HepG2 (cell line): ENCODE data around the gene SKIDA1. TPM values are rescaled to one million over a fixed set of nuclear protein-coding genes. Genes with fewer than 3 reads are reported as not detected.

ENCODE experiments used
- AGO2 ChIP-seq: fragments of 200-400 bp; formaldehyde crosslinking; optimal IDR thresholded peaks from 2 replicates; pipeline ENCODE3; 2017; ENCODE audit warnings: mild to moderate bottlenecking, low read depth, low read length, moderate library complexity
- AHR ChIP-seq: IDR thresholded peaks from 2 replicates; pipeline ENCODE4 v1.6.1; 2018; ENCODE audit warnings: missing genetic modification reagents, missing compliant biosample characterization
- DNMT3B ChIP-seq: conservative IDR thresholded peaks from 2 replicates; pipeline ENCODE4 v1.6.1; 2016; ENCODE audit warnings: missing biosample characterization, control low read depth
- FOXC1 ChIP-seq: sonication (generic); formaldehyde crosslinking; IDR thresholded peaks from 2 replicates; pipeline ENCODE4 v1.8.0; 2022; ENCODE audit warnings: mild to moderate bottlenecking, missing genetic modification reagents, borderline replicate concordance
- KLF11 ChIP-seq: IDR thresholded peaks from 2 replicates; pipeline ENCODE4 v1.6.1; 2016; ENCODE audit warnings: missing compliant biosample characterization
- PLSCR1 ChIP-seq: sonication (generic); formaldehyde crosslinking; IDR thresholded peaks from 2 replicates; pipeline ENCODE4 v1.5.0; 2020; ENCODE audit warnings: missing genetic modification reagents, mild to moderate bottlenecking, borderline replicate concordance
- RBM39 ChIP-seq: fragments of 200-400 bp; formaldehyde crosslinking; IDR thresholded peaks from one replicate; pipeline ENCODE4 v1.6.1; 2018; ENCODE audit warnings: antibody characterized with exemption, mild to moderate bottlenecking, low read depth, low read length; ENCODE audit not compliant: poor library complexity, severe bottlenecking
- RFX5 ChIP-seq: IDR thresholded peaks from 2 replicates; pipeline ENCODE4 v1.6.1; 2011; ENCODE audit warnings: low read depth, low read length, improper control_type of control experiment
- SP140L ChIP-seq: sonication (generic); formaldehyde crosslinking; IDR thresholded peaks from 2 replicates; pipeline ENCODE4 v1.4.0; 2020; ENCODE audit warnings: missing genetic modification reagents, borderline replicate concordance
- WIZ ChIP-seq: sonication (generic); formaldehyde crosslinking; IDR thresholded peaks from 2 replicates; pipeline ENCODE4 v1.5.1; 2020; ENCODE audit warnings: mild to moderate bottlenecking, missing genetic modification reagents
- YY1 ChIP-seq: IDR thresholded peaks from 2 replicates; pipeline ENCODE4 v1.6.1; 2011; ENCODE audit warnings: low read length, low read depth, moderate library complexity, mild to moderate bottlenecking; ENCODE audit not compliant: insufficient read depth, insufficient replicate concordance
- ZFY ChIP-seq: sonication (generic); formaldehyde crosslinking; IDR thresholded peaks from 2 replicates; pipeline ENCODE4 v1.4.0; 2020; ENCODE audit warnings: missing genetic modification reagents
- ZNF10 ChIP-seq: sonication (generic); formaldehyde crosslinking; IDR thresholded peaks from 2 replicates; pipeline ENCODE4 v1.4.0; 2020; ENCODE audit warnings: mild to moderate bottlenecking, low read depth, missing genetic modification reagents, borderline replicate concordance
- ZNF350 ChIP-seq: sonication (generic); formaldehyde crosslinking; IDR thresholded peaks from 2 replicates; pipeline ENCODE4 v1.4.0; 2020; ENCODE audit warnings: mild to moderate bottlenecking, low read depth, missing genetic modification reagents, borderline replicate concordance
- ZNF432 ChIP-seq: sonication (generic); formaldehyde crosslinking; IDR thresholded peaks from 2 replicates; pipeline ENCODE4 v1.5.0; 2020; ENCODE audit warnings: missing genetic modification reagents, mild to moderate bottlenecking, borderline replicate concordance
- ZNF564 ChIP-seq: sonication (generic); formaldehyde crosslinking; IDR thresholded peaks from 2 replicates; pipeline ENCODE4 v1.8.1; 2023; ENCODE audit warnings: mild to moderate bottlenecking, missing genetic modification reagents
- ZNF570 ChIP-seq: sonication (generic); formaldehyde crosslinking; IDR thresholded peaks from 2 replicates; pipeline ENCODE4 v1.4.0; 2020; ENCODE audit warnings: mild to moderate bottlenecking, missing genetic modification reagents, borderline replicate concordance
- ZNF713 ChIP-seq: sonication (generic); formaldehyde crosslinking; IDR thresholded peaks from 2 replicates; pipeline ENCODE4 v1.4.0; 2020; ENCODE audit warnings: mild to moderate bottlenecking, missing genetic modification reagents
- ZNF75D ChIP-seq: sonication (generic); formaldehyde crosslinking; IDR thresholded peaks from 2 replicates; pipeline ENCODE4 v1.8.1; 2023; ENCODE audit warnings: missing genetic modification reagents, mild to moderate bottlenecking, borderline replicate concordance
- ZNF773 ChIP-seq: sonication (generic); formaldehyde crosslinking; IDR thresholded peaks from 2 replicates; pipeline ENCODE4 v1.4.0; 2020; ENCODE audit warnings: missing genetic modification reagents, borderline replicate concordance
- ZSCAN9 ChIP-seq: IDR thresholded peaks from 2 replicates; pipeline ENCODE4 v1.6.1; 2016; ENCODE audit warnings: borderline replicate concordance
- polyA plus RNA-seq, 8 experiments: library from polyadenylated mRNA; depleted of rRNA in 3 of 8; stranded (reverse) in 7 of 8; unstranded in 1 of 8; fragments of >200 nt; fragmentation: Illumina TruSeq in 4 of 8; extraction: Trizol in 4 of 8; gene quantifications; 2 replicates each; pipeline versions ENCODE4 v1.2.1 to v1.2.3, GENCODE V29; 2011 to 2016; ENCODE audit warnings: low read depth in 4 of 8, missing spikeins in 1 of 8, mixed read lengths in 1 of 8; ENCODE audit not compliant: insufficient read depth in 1 of 8
- total RNA-seq, 5 experiments: library from RNA; depleted of rRNA; stranded (reverse); fragments of >200 nt; fragmentation: Illumina TruSeq; extraction: Trizol; gene quantifications; 2 replicates each; pipeline ENCODE4 v1.2.3, GENCODE V29; 2016; ENCODE audit warnings: low read depth in 1 of 5
- TF ChIP-seq, protein P1 (sequence below): IDR thresholded peaks from 2 replicates; pipeline ENCODE4 v1.6.1; 2016; ENCODE audit warnings: low read depth, borderline replicate concordance
- TF ChIP-seq, protein P2 (sequence below): sonication (generic); formaldehyde crosslinking; IDR thresholded peaks from 2 replicates; pipeline ENCODE4 v1.8.1; 2023; ENCODE audit warnings: missing genetic modification reagents, inconsistent platforms, borderline replicate concordance

SKIDA1 gene
- total and polyA plus RNA-seq, 2 of the 13 experiments (the other 11 are each of a cell fraction or from before 2014, with no cell fraction given), result 0.73 to 1.5 TPM

DNA sequence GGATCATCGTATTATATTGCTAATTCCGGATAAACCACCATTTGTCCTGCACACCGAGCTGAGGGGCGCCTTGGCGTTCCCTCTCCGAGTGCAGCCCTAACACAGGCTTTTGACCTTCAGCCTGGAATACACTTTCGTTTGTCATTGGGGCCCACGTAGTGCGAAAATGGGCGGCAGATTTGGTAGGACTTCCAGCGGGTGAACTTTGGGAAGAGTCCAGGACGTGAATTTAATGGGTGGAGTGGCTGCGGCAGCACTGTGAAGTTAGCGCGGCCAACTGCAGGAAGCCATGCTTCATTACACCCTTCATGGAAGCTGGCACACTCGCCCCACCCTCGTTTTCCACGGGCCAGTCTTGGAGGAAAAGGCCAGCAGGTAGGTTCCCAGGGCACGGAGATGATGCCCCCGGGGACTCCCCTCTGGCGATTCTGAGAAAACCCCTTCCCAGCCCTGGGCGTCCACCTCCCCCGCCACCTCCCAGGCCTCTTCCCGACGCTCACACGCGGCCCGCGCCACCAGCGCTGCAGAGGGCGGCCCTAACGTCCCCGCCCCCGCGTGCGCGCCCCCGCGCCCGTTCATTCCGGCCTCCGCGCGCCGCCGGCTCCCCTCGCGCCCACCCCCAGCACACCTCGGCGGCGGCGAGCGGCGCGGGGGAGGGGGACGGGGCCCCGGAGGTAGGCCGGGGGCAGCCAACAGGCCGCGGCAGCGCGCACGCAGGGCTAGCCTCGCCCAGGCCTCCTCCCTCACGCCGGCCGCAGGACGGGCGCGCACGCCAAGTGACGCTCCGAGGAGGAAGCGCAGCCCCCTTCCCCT lies 8.2 kb upstream of the SKIDA1 start, which contains the start of gene MLLT10 (continued):
- peak; percentile 9; the same call in 1 of the 2 replicates for TF ChIP-seq ZSCAN9
- TF ChIP-seq ZNF564, result peak; percentile 57
- TF ChIP-seq ZNF350 (CRISPR knock-in tag), result peak; percentile 75
- no peak; the same call in 1 of the 2 replicates for TF ChIP-seq AHR (CRISPR knock-in tag)
- no peak for TF ChIP-seq SP140L
- TF ChIP-seq ZNF10 (CRISPR knock-in tag), result no peak
- TF ChIP-seq, protein P1, sequence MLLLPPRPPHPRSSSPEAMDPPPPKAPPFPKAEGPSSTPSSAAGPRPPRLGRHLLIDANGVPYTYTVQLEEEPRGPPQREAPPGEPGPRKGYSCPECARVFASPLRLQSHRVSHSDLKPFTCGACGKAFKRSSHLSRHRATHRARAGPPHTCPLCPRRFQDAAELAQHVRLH (CRISPR knock-in tag), result peak; percentile 83
- TF ChIP-seq KLF11 (CRISPR knock-in tag), result no peak
- no peak for TF ChIP-seq ZNF432 (CRISPR knock-in tag)
- TF ChIP-seq PLSCR1 (CRISPR knock-in tag), result no peak
- TF ChIP-seq ZNF75D (CRISPR knock-in tag), result no peak
- TF ChIP-seq ZNF713 (CRISPR knock-in tag), result 0 out of 2 replicates have a peak, but pooled peaks have one; percentile 31
- peak; percentile 92 for TF ChIP-seq AGO2
- peak; percentile 89 for TF ChIP-seq FOXC1 (CRISPR knock-in tag)
- 0 out of 2 replicates have a peak, but pooled peaks have one; percentile 39 for TF ChIP-seq ZNF773 (CRISPR knock-in tag)
- peak; percentile 43; the same call in 1 of the 2 replicates for TF ChIP-seq WIZ (CRISPR knock-in tag)
- TF ChIP-seq, protein P2, sequence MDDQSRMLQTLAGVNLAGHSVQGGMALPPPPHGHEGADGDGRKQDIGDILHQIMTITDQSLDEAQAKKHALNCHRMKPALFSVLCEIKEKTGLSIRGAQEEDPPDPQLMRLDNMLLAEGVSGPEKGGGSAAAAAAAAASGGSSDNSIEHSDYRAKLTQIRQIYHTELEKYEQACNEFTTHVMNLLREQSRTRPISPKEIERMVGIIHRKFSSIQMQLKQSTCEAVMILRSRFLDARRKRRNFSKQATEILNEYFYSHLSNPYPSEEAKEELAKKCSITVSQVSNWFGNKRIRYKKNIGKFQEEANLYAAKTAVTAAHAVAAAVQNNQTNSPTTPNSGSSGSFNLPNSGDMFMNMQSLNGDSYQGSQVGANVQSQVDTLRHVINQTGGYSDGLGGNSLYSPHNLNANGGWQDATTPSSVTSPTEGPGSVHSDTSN (CRISPR knock-in tag), result 0 out of 2 replicates have a peak, but pooled peaks have one; percentile 71
- peak; percentile 82 for TF ChIP-seq RBM39
- TF ChIP-seq ZNF570 (CRISPR knock-in tag), result no peak
- TF ChIP-seq DNMT3B (CRISPR knock-in tag), result 0 out of 2 replicates have a peak, but pooled peaks have one; percentile 51
- TF ChIP-seq ZFY (CRISPR knock-in tag), result peak; percentile 75
- TF ChIP-seq YY1, result peak; percentile 66
- TF ChIP-seq RFX5, result 0 out of 2 replicates have a peak, but pooled peaks have one; percentile 7
